Right atrium auricular region (tissue), 2 donors: ENCODE measurements around the gene ARF6. TPM values are rescaled to one million over a fixed set of nuclear protein-coding genes. Genes with fewer than 3 reads are reported as not detected.

ENCODE experiments used
- DNase-seq: peaks from one replicate; pipeline ENCODE4 v3.0.0-alpha.2; 2019; ENCODE audit warnings: low spot score
- H3K27ac ChIP-seq, 2 donors: fragments of 200-600 bp; sonication (generic); 1 replicate in 1 of 2; 2 replicates in 1 of 2; pipeline ENCODE4 v1.5.1; 2016 to 2019
- H3K27me3 ChIP-seq, 2 donors: fragments of 200-600 bp; sonication (generic); one replicate each; pipeline versions ENCODE4 v1.5.1 to v1.6.0; 2017 to 2019
- H3K36me3 ChIP-seq: fragments of 200-600 bp; sonication (generic); one replicate; pipeline ENCODE4 v1.5.1; 2016
- H3K4me1 ChIP-seq, 2 donors: fragments of 200-600 bp; sonication (generic); one replicate each; pipeline versions ENCODE4 v1.5.1 to v1.6.0; 2017 to 2019
- H3K4me3 ChIP-seq, 2 donors: fragments of 200-600 bp; sonication (generic); 1 replicate in 1 of 2; 2 replicates in 1 of 2; pipeline ENCODE4 v1.5.1; 2017 to 2019; ENCODE audit warnings: mild to moderate bottlenecking in 1 of 2, moderate library complexity in 1 of 2
- H3K9me3 ChIP-seq, 2 donors: fragments of 200-600 bp; sonication (generic); one replicate each; pipeline ENCODE4 v1.5.1; 2019
- CTCF ChIP-seq, 2 donors: fragments of 200-600 bp; sonication (generic); IDR thresholded peaks; one replicate each; pipeline ENCODE4 v1.5.1; 2019; ENCODE audit warnings: antibody characterized with exemption in 2 of 2
- total RNA-seq, 2 donors: library from RNA; depleted of rRNA; stranded (reverse); fragments of >200 nt; gene quantifications; one replicate each; pipeline ENCODE4 v1.1.0, GENCODE V29; 2016

Gene ARF6
- total RNA-seq, 2 donors from 2014 or later: 21.4 to 25.1 TPM

GRCh38 chr14:49920935-49921334 lies 28.1 kb downstream of the ARF6 start:
- Histone ChIP-seq H3K4me3 (no peak overlapping the region), H3K36me3 (no peaks in the 10 kb centered on the region), H3K9me3 (no peaks in the 10 kb centered on the region), H3K4me1 (no peaks in the 10 kb centered on the region), H3K27me3 (no peaks in the 10 kb centered on the region), H3K27ac (no peak overlapping the region)
- TF ChIP-seq CTCF (IDR thresholded peaks at IDR 0.05): no peak
- DNase-seq: no peak

- no peak overlapping the region for H3K4me3 ChIP-seq
- TF ChIP-seq CTCF (IDR thresholded peaks at IDR 0.05): no peak
These were observed 28.5 kb downstream of the ARF6 start for GRCh38 chr14:49921401-49921800.

GRCh38 chr14:49923442-49923841 lies 30.6 kb downstream of the ARF6 start:
- H3K4me3 ChIP-seq: no peak overlapping the region
- H3K27me3 ChIP-seq: no peaks in the 10 kb centered on the region
- no peaks in the 10 kb centered on the region for H3K9me3 ChIP-seq

More at GRCh38 chr14:49921401-49921800, 28.5 kb downstream of the ARF6 start:
- no peaks in the 10 kb centered on the region for H3K36me3 ChIP-seq
- no peaks in the 10 kb centered on the region for H3K9me3 ChIP-seq
- H3K4me1 ChIP-seq: no peaks in the 10 kb centered on the region
- H3K27ac ChIP-seq: no peak overlapping the region
- no peaks in the 10 kb centered on the region for H3K27me3 ChIP-seq
- no peak for DNase-seq

GRCh38 chr14:49923881-49924280 lies 31.0 kb downstream of the ARF6 start:
- no peak for TF ChIP-seq CTCF (IDR thresholded peaks at IDR 0.05)
- Histone ChIP-seq H3K4me1 (no peaks in the 10 kb centered on the region), H3K27ac (no peak overlapping the region), H3K36me3 (no peaks in the 10 kb centered on the region), H3K4me3 (no peak overlapping the region), H3K27me3 (no peaks in the 10 kb centered on the region), H3K9me3 (no peaks in the 10 kb centered on the region)
- DNase-seq: no peak

More at GRCh38 chr14:49923442-49923841, 30.6 kb downstream of the ARF6 start:
- H3K36me3 ChIP-seq: no peaks in the 10 kb centered on the region
- TF ChIP-seq CTCF (IDR thresholded peaks at IDR 0.05): no peak
- H3K27ac ChIP-seq: no peak overlapping the region
- no peaks in the 10 kb centered on the region for H3K4me1 ChIP-seq
- no peak for DNase-seq

GRCh38 chr14:49924852-49925251 lies 32.0 kb downstream of the ARF6 start:
- H3K27me3 ChIP-seq: no peaks in the 10 kb centered on the region
- no peaks in the 10 kb centered on the region for H3K36me3 ChIP-seq
- no peak overlapping the region for H3K4me3 ChIP-seq
- TF ChIP-seq CTCF (IDR thresholded peaks at IDR 0.05): no peak
- no peak for DNase-seq
- no peak overlapping the region for H3K27ac ChIP-seq
- H3K9me3 ChIP-seq: no peaks in the 10 kb centered on the region
- H3K4me1 ChIP-seq: no peaks in the 10 kb centered on the region

- H3K4me3 ChIP-seq: no peak overlapping the region
- no peak overlapping the region for H3K27ac ChIP-seq
- no peaks in the 10 kb centered on the region for H3K9me3 ChIP-seq
- no peak for TF ChIP-seq CTCF (IDR thresholded peaks at IDR 0.05)
- no peaks in the 10 kb centered on the region for H3K36me3 ChIP-seq
- no peaks in the 10 kb centered on the region for H3K27me3 ChIP-seq
- DNase-seq: no peak
- H3K4me1 ChIP-seq: no peaks in the 10 kb centered on the region
These were observed 33.9 kb downstream of the ARF6 start for GRCh38 chr14:49926803-49927202.
